HepG2 (cell line): ENCODE data around the gene SPON1. TPM values are rescaled to one million over a fixed set of nuclear protein-coding genes. Genes with fewer than 3 reads are reported as not detected.

ENCODE experiments used
- ATAC-seq: fragments of 200-7000 bp; cut with Tn5 transposase; 3 replicates; pipeline ENCODE4 v1.9.1; 2020; ENCODE audit warnings: mild to moderate bottlenecking, moderate library complexity
- BruUV-seq: library from RNA; stranded (reverse); fragments of 400-500 nt; replicated peaks from 2 replicates; lab custom pipeline; 2021; lab: Mats Ljungman, UMichigan
- CTCF ChIA-PET: fragments of 300-600 bp; formaldehyde crosslinking; extraction: SDS; loops from one replicate; lab custom pipeline; 2021; ENCODE audit warnings: low total read pairs, inconsistent platforms, low intra/inter-chr PET ratio; lab: Yijun Ruan, JAX
- POLR2A ChIA-PET: fragments of 350-600 bp; sonication (Branson Sonifier 250); formaldehyde crosslinking; loops from one replicate; lab custom pipeline; 2020; ENCODE audit warnings: antibody characterized with exemption, inconsistent platforms; lab: Yijun Ruan, JAX
- DNase-seq: peaks from one replicate; pipeline ENCODE4 v3.0.0-alpha.2; 2015; ENCODE audit warnings: low spot score
- FAIRE-seq: peaks from 3 replicates; lab custom pipeline; 2011; peaks lifted over from hg19 to GRCh38; lab: Jason Lieb, UNC
- H2AFZ ChIP-seq: one replicate; pipeline ENCODE4 v1.6.1; 2011; ENCODE audit warnings: low read length, inconsistent platforms
- H3K27ac ChIP-seq: fragments of 300-600 bp; 3 replicates; pipeline ENCODE4 v1.8.0; 2011; ENCODE audit warnings: mixed run types, mild to moderate bottlenecking, mixed read lengths, low read length, inconsistent platforms; ENCODE audit not compliant: insufficient read depth; ENCODE audit errors: extremely low read length
- H3K27me3 ChIP-seq, 2 experiments: fragments of 200-600 bp in 1 of 2; 2 replicates in 1 of 2; 3 replicates in 1 of 2; pipeline versions ENCODE4 v1.6.0 to v1.8.0; 2011; ENCODE audit warnings: low read length in 2 of 2, mild to moderate bottlenecking in 2 of 2, moderate library complexity in 2 of 2, inconsistent platforms in 1 of 2; ENCODE audit not compliant: insufficient read depth in 2 of 2, control insufficient read depth in 1 of 2
- H3K36me3 ChIP-seq, 2 experiments: fragments of 200-600 bp in 1 of 2; replicated peaks in 1 of 2; 2 replicates in 1 of 2; 3 replicates in 1 of 2; pipeline versions ENCODE4 v1.5.1 to v1.8.0; 2011; ENCODE audit warnings: low read length in 2 of 2, inconsistent platforms in 1 of 2; ENCODE audit not compliant: insufficient read depth in 2 of 2, control insufficient read depth in 1 of 2
- H3K4me1 ChIP-seq: 2 replicates; pipeline ENCODE4 v1.5.1; 2012; ENCODE audit warnings: low read length, inconsistent platforms; ENCODE audit not compliant: insufficient read depth
- H3K4me2 ChIP-seq: 2 replicates; pipeline ENCODE4 v1.6.0; 2011; ENCODE audit warnings: low read depth, low read length, inconsistent platforms
- H3K4me3 ChIP-seq, 3 experiments: fragments of 200-600 bp in 1 of 3; sonication (generic), shearing (Covaris generic) in 1 of 3; replicated peaks in 1 of 3; 2 replicates each; pipeline ENCODE4 v1.5.1; 2011 to 2016; ENCODE audit warnings: low read length in 3 of 3, inconsistent platforms in 2 of 3, low read depth in 2 of 3, mild to moderate bottlenecking in 2 of 3, control low read depth in 1 of 3, mixed read lengths in 1 of 3; ENCODE audit not compliant: insufficient read depth in 1 of 3
- H3K79me2 ChIP-seq: one replicate; pipeline ENCODE4 v1.6.1; 2011; ENCODE audit warnings: low read length, inconsistent platforms; ENCODE audit not compliant: insufficient read depth
- H3K9ac ChIP-seq: 2 replicates; pipeline ENCODE4 v1.6.0; 2011; ENCODE audit warnings: mild to moderate bottlenecking, low read depth, low read length, inconsistent platforms; ENCODE audit not compliant: insufficient read depth
- H3K9me3 ChIP-seq: 2 replicates; pipeline ENCODE4 v1.5.1; 2012; ENCODE audit warnings: mild to moderate bottlenecking, low read length
- H4K20me1 ChIP-seq: 2 replicates; pipeline ENCODE4 v1.6.0; 2011; ENCODE audit warnings: inconsistent platforms, mild to moderate bottlenecking, low read length, moderate library complexity; ENCODE audit not compliant: insufficient read depth
- PAX8 ChIP-seq: sonication (generic); formaldehyde crosslinking; IDR thresholded peaks from 2 replicates; pipeline ENCODE4 v1.8.0; 2022; ENCODE audit warnings: mild to moderate bottlenecking, missing genetic modification reagents, borderline replicate concordance
- ZBTB14 ChIP-seq: sonication (generic); formaldehyde crosslinking; IDR thresholded peaks from 2 replicates; pipeline ENCODE4 v1.4.0; 2020; ENCODE audit warnings: missing genetic modification reagents
- ZNF431 ChIP-seq: sonication (generic); formaldehyde crosslinking; IDR thresholded peaks from 2 replicates; pipeline ENCODE4 v1.9.0; 2022; ENCODE audit warnings: missing genetic modification reagents, low read depth, mild to moderate bottlenecking, borderline replicate concordance
- ZNF609 ChIP-seq: sonication (generic); formaldehyde crosslinking; IDR thresholded peaks from 2 replicates; pipeline ENCODE4 v1.4.0; 2020; ENCODE audit warnings: mild to moderate bottlenecking, missing genetic modification reagents, borderline replicate concordance
- ZNF616 ChIP-seq: sonication (generic); formaldehyde crosslinking; IDR thresholded peaks from 2 replicates; pipeline ENCODE4 v1.5.0; 2020; ENCODE audit warnings: low read depth, mild to moderate bottlenecking, missing genetic modification reagents
- ZNF790 ChIP-seq: sonication (generic); formaldehyde crosslinking; IDR thresholded peaks from 2 replicates; pipeline ENCODE4 v1.8.0; 2022; ENCODE audit warnings: missing genetic modification reagents, mild to moderate bottlenecking, borderline replicate concordance
- WGBS: methylation state at CpG from one replicate; pipeline ENCODE4 v1.1.6; 2017; ENCODE audit warnings: low lambda C conversion rate; 5-methylcytosine and 5-hydroxymethylcytosine counted together
- in situ Hi-C: cut with HindIII; loops from 2 replicates; pipeline ENCODE4 v1.10.0; 2017; ENCODE audit warnings: low pct_unique_long_range_greater_than_20kb; ENCODE audit not compliant: extremely low pct_ligation_motif_present
- intact Hi-C: fragments of 100-400 bp; cut with micrococcal nuclease; formaldehyde crosslinking; loops from one replicate; pipeline ENCODE4 v1.10.0; 2022; ENCODE audit not compliant: unreplicated experiment
- polyA plus RNA-seq, 8 experiments: library from polyadenylated mRNA; depleted of rRNA in 3 of 8; stranded (reverse) in 7 of 8; unstranded in 1 of 8; fragments of >200 nt; fragmentation: Illumina TruSeq in 4 of 8; extraction: Trizol in 4 of 8; gene quantifications; 2 replicates each; pipeline versions ENCODE4 v1.2.1 to v1.2.3, GENCODE V29; 2011 to 2016; ENCODE audit warnings: low read depth in 4 of 8, missing spikeins in 1 of 8, mixed read lengths in 1 of 8; ENCODE audit not compliant: insufficient read depth in 1 of 8
- total RNA-seq, 5 experiments: library from RNA; depleted of rRNA; stranded (reverse); fragments of >200 nt; fragmentation: Illumina TruSeq; extraction: Trizol; gene quantifications; 2 replicates each; pipeline ENCODE4 v1.2.3, GENCODE V29; 2016; ENCODE audit warnings: low read depth in 1 of 5

The SPON1 gene
- total and polyA plus RNA-seq, 2 of the 13 experiments (the other 11 are each of a cell fraction or from before 2014, with no cell fraction given), result not detected

- intact Hi-C loops (no loop called here), in situ Hi-C loops (no loop called here)
- POLR2A ChIA-PET, result no interaction called here
- no peaks in the 10 kb centered on the region for H3K9me3 ChIP-seq
- BruUV-seq, result no TSS peak
- no peak overlapping the region for H3K27ac ChIP-seq
- FAIRE-seq, result no peak
- no peak overlapping the region for H3K4me3 ChIP-seq
- H3K9ac ChIP-seq, result no peak overlapping the region
- H3K27me3 ChIP-seq, result no peaks in the 10 kb centered on the region
- no peaks in the 10 kb centered on the region for H3K36me3 ChIP-seq
- TF ChIP-seq ZNF616 (CRISPR knock-in tag) (no peak), ZNF790 (no peak), ZNF431 (CRISPR knock-in tag) (no peak), ZBTB14 (CRISPR knock-in tag) (no peak), PAX8 (CRISPR knock-in tag) (no peak), ZNF609 (no peak)
- DNase-seq, result no peak
- H4K20me1 ChIP-seq, result no peaks in the 10 kb centered on the region
- H3K79me2 ChIP-seq, result no peaks in the 10 kb centered on the region
- H3K4me2 ChIP-seq, result no peak overlapping the region
- CTCF ChIA-PET, result no interaction called here
- H2AFZ ChIP-seq, result no peak overlapping the region
- no peaks in the 10 kb centered on the region for H3K4me1 ChIP-seq
- ATAC-seq, result no peak
- WGBS, result 0% methylated on average over 1 of the region's 1 CpG
Observed at GRCh38 chr11:13942378-13942777, 20.1 kb upstream of the SPON1 start.
